PFSK-1 (cell line): ENCODE results near the gene ESM1.

Source experiments
- FOXP2 ChIP-seq: optimal IDR thresholded peaks from 2 replicates; pipeline ENCODE3; 2011; ENCODE audit warnings: borderline replicate concordance, control low read depth, inconsistent platforms; ENCODE audit not compliant: insufficient read depth; ENCODE audit errors: extremely low read length, extremely low read depth
- POLR2AphosphoS5 ChIP-seq: IDR thresholded peaks from 2 replicates; pipeline ENCODE4 v1.6.1; 2012; ENCODE audit warnings: low read depth, mild to moderate bottlenecking, control low read depth, low read length, moderate library complexity
- SIN3A ChIP-seq: IDR thresholded peaks from 2 replicates; pipeline ENCODE4 v1.6.1; 2012; ENCODE audit warnings: mild to moderate bottlenecking, low read length, moderate library complexity, borderline replicate concordance; ENCODE audit not compliant: insufficient read depth
- TAF1 ChIP-seq: IDR thresholded peaks from 2 replicates; pipeline ENCODE4 v1.6.1; 2012; ENCODE audit warnings: low read length, control low read depth, borderline replicate concordance; ENCODE audit not compliant: insufficient read depth
- TF ChIP-seq, protein P1 (sequence below), 2 experiments: IDR thresholded peaks; 2 replicates each; pipeline versions ENCODE4 v1.6.1 to v1.8.0; 2011 to 2012; ENCODE audit warnings: low read depth in 2 of 2, low read length in 2 of 2, control low read depth in 1 of 2, inconsistent platforms in 1 of 2, mild to moderate bottlenecking in 1 of 2, moderate library complexity in 1 of 2; ENCODE audit not compliant: insufficient read depth in 1 of 2

The ESM1 gene

DNA sequence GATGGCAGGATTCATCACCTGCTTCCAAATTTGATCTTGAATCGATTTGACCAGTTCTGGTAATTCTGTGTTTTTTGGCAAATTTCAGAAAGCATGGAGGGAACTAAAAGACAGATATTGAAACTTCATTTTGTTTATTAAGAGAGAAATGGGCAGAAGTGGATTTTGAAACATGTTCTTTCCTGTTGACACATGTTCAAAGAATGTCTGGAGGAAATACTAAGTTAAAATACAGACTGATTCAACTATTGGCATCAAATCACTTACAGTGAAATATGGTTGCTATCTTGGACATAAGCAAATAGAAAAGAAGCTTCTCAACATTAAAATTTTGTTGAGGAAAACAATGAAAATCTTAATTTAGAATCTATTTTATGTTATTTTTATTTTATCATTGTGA is 19.3 kb upstream of the ESM1 start:
- TF ChIP-seq POLR2AphosphoS5 (no peak), FOXP2 (no peak), TAF1 (no peak), SIN3A (no peak)
- TF ChIP-seq, protein P1, sequence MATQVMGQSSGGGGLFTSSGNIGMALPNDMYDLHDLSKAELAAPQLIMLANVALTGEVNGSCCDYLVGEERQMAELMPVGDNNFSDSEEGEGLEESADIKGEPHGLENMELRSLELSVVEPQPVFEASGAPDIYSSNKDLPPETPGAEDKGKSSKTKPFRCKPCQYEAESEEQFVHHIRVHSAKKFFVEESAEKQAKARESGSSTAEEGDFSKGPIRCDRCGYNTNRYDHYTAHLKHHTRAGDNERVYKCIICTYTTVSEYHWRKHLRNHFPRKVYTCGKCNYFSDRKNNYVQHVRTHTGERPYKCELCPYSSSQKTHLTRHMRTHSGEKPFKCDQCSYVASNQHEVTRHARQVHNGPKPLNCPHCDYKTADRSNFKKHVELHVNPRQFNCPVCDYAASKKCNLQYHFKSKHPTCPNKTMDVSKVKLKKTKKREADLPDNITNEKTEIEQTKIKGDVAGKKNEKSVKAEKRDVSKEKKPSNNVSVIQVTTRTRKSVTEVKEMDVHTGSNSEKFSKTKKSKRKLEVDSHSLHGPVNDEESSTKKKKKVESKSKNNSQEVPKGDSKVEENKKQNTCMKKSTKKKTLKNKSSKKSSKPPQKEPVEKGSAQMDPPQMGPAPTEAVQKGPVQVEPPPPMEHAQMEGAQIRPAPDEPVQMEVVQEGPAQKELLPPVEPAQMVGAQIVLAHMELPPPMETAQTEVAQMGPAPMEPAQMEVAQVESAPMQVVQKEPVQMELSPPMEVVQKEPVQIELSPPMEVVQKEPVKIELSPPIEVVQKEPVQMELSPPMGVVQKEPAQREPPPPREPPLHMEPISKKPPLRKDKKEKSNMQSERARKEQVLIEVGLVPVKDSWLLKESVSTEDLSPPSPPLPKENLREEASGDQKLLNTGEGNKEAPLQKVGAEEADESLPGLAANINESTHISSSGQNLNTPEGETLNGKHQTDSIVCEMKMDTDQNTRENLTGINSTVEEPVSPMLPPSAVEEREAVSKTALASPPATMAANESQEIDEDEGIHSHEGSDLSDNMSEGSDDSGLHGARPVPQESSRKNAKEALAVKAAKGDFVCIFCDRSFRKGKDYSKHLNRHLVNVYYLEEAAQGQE (IDR thresholded peaks at IDR 0.05; ENCODE audit: insufficient read depth in 1 of 2, low read depth in 2 of 2, low read length in 2 of 2), result no peak

DNA sequence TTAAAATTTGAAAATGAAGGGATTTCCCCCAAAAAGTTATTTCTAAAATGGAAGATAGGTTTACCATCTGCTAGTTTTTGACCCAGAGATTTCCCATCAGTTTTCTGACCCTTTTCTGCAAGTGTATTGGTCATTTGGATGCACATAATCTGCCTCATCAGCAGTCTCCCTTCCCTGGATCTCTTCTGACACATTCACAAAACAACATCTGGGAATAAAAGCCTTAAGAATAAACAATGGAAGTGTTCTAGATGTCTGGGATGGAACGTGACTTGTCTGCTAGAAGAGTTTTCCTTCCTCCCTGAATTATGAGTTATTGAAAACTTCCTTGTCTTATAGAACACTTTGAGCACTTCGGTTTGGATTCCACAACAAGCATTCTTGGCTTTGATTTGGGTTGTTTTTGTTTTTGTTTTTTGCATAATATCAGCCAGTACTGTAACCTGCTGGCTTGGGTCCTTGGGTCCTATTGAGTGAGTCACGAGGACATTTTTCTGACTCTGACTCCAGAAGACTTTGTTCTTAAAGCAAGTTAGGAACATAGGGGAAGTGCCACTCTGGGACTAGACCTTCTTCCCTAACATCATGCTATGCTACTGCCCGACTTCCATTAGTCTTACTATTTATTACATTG is 18.2 kb upstream of the ESM1 start:
- TF ChIP-seq POLR2AphosphoS5, result no peak
- TF ChIP-seq, protein P1 (IDR thresholded peaks at IDR 0.05; ENCODE audit: insufficient read depth in 1 of 2, low read depth in 2 of 2, low read length in 2 of 2), result no peak
- TF ChIP-seq SIN3A, result no peak
- no peak for TF ChIP-seq TAF1
- no peak for TF ChIP-seq FOXP2

DNA sequence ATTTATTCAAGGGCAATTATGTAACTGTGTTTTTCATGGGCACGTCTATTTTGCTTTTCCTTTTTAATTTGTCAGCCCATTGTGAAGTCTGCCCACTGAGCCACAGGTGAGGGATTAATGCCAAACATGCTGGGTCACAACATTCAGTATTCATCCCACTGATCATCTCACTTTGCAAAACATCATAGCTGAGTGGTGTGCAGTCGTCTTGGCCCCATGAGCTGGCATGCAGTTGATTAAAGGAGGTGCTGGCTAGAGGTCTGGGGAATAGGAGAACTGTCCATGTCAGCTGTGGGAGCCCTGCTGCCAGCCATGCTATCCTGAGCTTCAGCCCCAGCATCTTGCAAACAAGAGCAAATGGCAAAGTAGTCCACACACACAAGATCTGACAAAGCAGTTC is 11.7 kb upstream of the ESM1 start:
- TF ChIP-seq SIN3A, result no peak
- TF ChIP-seq TAF1, result no peak
- no peak for TF ChIP-seq FOXP2
- no peak for TF ChIP-seq POLR2AphosphoS5
- TF ChIP-seq, protein P1 (IDR thresholded peaks at IDR 0.05; ENCODE audit: insufficient read depth in 1 of 2, low read depth in 2 of 2, low read length in 2 of 2), result no peak

DNA sequence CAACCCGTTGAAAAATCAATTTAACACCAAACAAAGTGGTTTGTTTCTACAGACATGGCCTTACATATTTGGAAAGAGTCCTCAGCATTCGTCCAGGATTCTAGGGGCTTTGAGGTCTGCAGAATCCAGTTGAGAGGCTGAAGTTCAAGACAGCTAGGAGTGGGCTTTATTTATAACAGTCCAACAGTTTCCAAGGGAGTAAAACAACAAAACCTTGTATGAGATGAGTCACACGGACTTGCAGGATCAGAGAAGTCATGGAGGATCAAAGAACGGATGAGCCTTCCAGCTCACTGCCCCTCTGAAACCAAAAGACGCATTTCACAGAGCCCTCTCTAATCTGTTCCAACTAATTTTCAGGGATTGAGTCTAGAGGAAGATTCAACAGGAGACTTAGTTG is 11.1 kb upstream of the ESM1 start:
- no peak for TF ChIP-seq TAF1

DNA sequence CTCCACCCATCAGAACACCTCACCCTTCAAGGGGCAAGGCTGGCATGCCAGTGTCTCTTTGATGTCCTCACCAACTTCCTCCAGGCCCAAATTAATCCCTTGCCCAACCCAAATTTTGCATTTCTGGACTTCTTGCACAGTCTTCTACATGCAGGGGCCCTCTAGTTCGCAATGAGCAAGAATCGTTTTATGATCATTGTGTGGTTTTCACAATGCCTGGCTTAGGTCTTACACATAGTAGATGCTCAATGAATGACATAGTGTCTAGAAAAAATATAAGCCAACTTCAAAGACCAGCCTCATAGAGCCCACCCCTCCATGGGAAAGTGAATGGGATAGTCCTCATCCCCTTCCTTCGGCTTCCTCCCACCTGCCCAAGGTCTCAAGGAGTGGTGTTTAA is 9.8 kb upstream of the ESM1 start:
- TF ChIP-seq FOXP2 (no peak), POLR2AphosphoS5 (no peak)

DNA sequence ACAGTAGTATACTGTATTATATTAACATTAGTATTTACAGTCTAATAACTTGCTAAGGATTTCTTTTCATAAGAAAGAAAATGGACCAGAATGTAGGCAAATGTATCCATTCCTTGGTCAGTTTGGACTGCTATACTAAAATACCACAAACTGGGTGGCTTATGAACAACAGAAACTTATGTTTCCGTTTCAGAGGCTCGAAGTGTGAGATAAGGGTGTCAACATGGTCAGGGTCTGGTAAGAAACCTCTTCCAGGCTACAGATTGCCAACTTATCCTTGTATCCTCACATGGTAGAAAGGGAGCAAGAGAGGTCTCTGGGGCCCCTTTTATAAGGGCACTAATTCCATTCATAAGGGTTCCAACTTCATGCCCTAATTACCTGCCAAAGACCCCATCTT is 9.2 kb upstream of the ESM1 start:
- TF ChIP-seq TAF1, result no peak
- TF ChIP-seq SIN3A, result no peak
- no peak for TF ChIP-seq FOXP2
- no peak for TF ChIP-seq POLR2AphosphoS5
- TF ChIP-seq, protein P1 (IDR thresholded peaks at IDR 0.05; ENCODE audit: insufficient read depth in 1 of 2, low read depth in 2 of 2, low read length in 2 of 2), result no peak
